Activated CD4-positive, alpha-beta memory T cell treated with anti-CD3 and anti-CD28 coated beads, Interleukin-2, amount 10 ng/mL, durations not matched to agents 7 days and 5 days (primary cell): ENCODE results near the gene MIOS. TPM values are rescaled to one million over a fixed set of nuclear protein-coding genes. Genes with fewer than 3 reads are reported as not detected.

Experiments
- CTCF ChIA-PET: fragments of 350-600 bp; sonication (Branson Sonifier 250); formaldehyde crosslinking; loops from one replicate; lab custom pipeline; 2021; ENCODE audit warnings: antibody characterized with exemption, inconsistent platforms; lab: Charles Lee
- POLR2A ChIA-PET: fragments of 350-600 bp; sonication (Branson Sonifier 250); formaldehyde crosslinking; loops from one replicate; lab custom pipeline; 2021; ENCODE audit warnings: antibody characterized with exemption; lab: Charles Lee
- DNase-seq: peaks from one replicate; pipeline ENCODE4 v3.0.0-alpha.2; 2020
- H3K27ac Mint-ChIP-seq: one replicate; pipeline ENCODE4 v1.8.0; 2021; ENCODE audit warnings: mild to moderate bottlenecking, mixed read lengths
- H3K27me3 Mint-ChIP-seq: one replicate; pipeline ENCODE4 v1.8.0; 2021; ENCODE audit warnings: mixed read lengths
- H3K36me3 Mint-ChIP-seq: one replicate; pipeline ENCODE4 v1.8.0; 2021; ENCODE audit warnings: low read depth, mixed read lengths
- H3K4me1 Mint-ChIP-seq: one replicate; pipeline ENCODE4 v1.8.0; 2021; ENCODE audit warnings: mixed read lengths
- H3K4me3 Mint-ChIP-seq: one replicate; pipeline ENCODE4 v1.8.0; 2021; ENCODE audit warnings: mild to moderate bottlenecking, mixed read lengths
- H3K9me3 Mint-ChIP-seq: one replicate; pipeline ENCODE4 v1.8.0; 2021; ENCODE audit warnings: mixed read lengths
- total RNA-seq, 2 experiments: library from RNA; stranded (reverse); gene quantifications; one replicate each; pipeline ENCODE4 v1.2.3, GENCODE V29; 2021

Gene MIOS
- total RNA-seq, 2 experiments from 2014 or later: 22.8 to 24.6 TPM

DNA sequence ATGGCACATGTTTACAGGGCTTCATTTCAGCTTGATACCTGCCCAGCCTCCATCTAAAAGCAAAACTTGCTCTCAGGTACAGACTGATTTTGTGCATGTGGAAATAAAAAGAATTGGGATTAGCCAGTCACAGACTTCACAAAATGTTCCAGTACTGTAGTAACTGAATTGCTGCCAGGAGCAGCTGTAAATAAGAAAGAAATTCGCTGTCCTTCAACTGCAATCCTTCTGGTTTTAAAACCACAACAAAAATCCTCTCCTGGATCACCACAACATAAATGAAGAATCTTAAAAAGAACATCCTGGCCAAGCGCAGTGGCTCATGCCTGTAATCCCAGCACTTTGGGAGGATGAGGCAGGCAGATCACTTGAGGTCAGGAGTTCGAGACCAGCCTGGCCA lies 3.9 kb upstream of the MIOS start:
- Mint-ChIP-seq H3K9me3 (peaks cover 12% of the 10 kb centered on the region), H3K27me3 (peaks cover 4% of the 10 kb centered on the region), H3K4me3 (no peak overlapping the region), H3K4me1 (peaks cover 5% of the 10 kb centered on the region), H3K36me3 (peaks cover 10% of the 10 kb centered on the region), H3K27ac (no peak overlapping the region)
- DNase-seq: no peak
- CTCF ChIA-PET: no interaction called here
- POLR2A ChIA-PET: no interaction called here

DNA sequence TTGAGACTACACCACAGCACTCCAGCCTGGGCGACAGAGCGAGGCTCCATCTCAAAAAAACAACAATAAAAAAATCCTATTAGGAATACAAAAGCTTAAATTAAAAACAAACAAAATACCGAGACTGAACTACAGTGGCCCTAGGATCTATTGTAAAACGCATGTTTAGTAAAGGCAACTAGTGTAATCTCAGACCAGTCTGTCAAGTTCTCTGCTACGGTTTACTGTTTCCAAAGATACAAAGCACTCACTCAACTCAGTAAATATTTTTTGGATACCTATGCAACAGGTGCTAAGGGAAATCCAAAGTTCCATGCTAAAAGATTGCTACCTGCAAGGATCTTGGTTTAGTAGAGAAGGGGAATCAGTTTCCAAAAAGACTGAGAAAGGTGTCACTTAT lies 3.4 kb upstream of the MIOS start:
- Mint-ChIP-seq H3K4me1 (peaks cover 10% of the 10 kb centered on the region), H3K27me3 (peaks cover 4% of the 10 kb centered on the region), H3K27ac (no peak overlapping the region), H3K36me3 (peaks cover 10% of the 10 kb centered on the region), H3K4me3 (no peak overlapping the region), H3K9me3 (peaks cover 10% of the 10 kb centered on the region)
- ChIA-PET CTCF (interaction anchor here (0.6 kb wide), 1 partner anchor 30 kb away, joined by 3 read pairs; no protein-coding TSS in a partner anchor), POLR2A (interaction anchor here (0.7 kb wide), 1 partner anchor 381 kb away, joined by 4 read pairs; the partner anchor contains the start of gene C1GALT1)
- no peak for DNase-seq

DNA sequence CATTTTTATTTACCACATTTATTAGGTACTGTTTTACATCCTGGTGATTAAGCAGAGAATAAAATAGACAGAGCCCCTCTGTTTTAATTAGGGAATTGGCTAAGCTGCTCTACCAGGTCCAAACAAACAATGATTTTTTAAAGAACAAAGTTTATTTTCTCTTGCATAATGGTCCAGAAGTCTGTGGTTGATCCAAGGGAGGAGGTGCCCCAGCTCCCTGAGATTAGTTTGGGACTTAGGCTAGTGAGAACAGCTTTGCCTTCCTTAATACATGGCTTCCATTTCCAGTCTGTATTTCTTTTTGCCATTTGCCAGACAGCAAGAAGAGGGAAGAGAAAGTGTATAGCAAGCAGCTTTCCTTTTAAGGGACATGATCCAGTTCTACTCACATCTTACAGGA lies 2.9 kb upstream of the MIOS start:
- POLR2A ChIA-PET: interaction anchor here (0.7 to 1.3 kb wide), 2 partner anchors 76 to 382 kb away, joined by 4 to 6 read pairs; partner anchors contain the start of genes C1GALT1 and UMAD1

DNA sequence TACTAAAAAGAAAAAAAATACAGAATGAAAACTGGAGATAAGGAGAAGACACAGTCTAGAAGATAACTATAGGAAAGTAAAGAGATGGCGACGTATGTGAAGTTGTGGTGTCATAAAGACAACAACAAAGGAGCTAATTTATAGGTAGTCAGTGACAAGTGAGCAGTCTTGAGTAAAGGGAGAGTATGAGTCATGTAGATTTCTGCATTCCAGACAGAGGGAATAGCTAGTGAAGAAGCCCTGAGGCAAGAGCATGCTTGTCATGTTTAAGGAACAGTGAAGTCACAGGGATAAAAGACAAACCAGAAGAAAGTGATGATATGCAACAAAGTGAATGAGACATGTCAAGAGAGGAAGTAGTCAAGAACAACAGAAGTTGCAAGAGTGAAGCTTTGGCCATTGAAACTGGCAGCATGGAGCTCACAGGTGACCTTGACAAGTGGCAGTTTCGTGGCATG lies 2.3 kb upstream of the MIOS start:
- H3K27ac Mint-ChIP-seq: no peak overlapping the region

More for the DNA sequence above, 2.9 kb upstream of the MIOS start:
- peaks cover 9% of the 10 kb centered on the region for H3K36me3 Mint-ChIP-seq
- H3K9me3 Mint-ChIP-seq: peaks cover 7% of the 10 kb centered on the region
- H3K4me3 Mint-ChIP-seq: no peak overlapping the region
- H3K4me1 Mint-ChIP-seq: peaks cover 15% of the 10 kb centered on the region
- no peak overlapping the region for H3K27ac Mint-ChIP-seq
- no peak for DNase-seq
- CTCF ChIA-PET: interaction anchor here (0.6 kb wide), 1 partner anchor 30 kb away, joined by 3 read pairs; no protein-coding TSS in a partner anchor
- peaks cover 4% of the 10 kb centered on the region for H3K27me3 Mint-ChIP-seq

DNA sequence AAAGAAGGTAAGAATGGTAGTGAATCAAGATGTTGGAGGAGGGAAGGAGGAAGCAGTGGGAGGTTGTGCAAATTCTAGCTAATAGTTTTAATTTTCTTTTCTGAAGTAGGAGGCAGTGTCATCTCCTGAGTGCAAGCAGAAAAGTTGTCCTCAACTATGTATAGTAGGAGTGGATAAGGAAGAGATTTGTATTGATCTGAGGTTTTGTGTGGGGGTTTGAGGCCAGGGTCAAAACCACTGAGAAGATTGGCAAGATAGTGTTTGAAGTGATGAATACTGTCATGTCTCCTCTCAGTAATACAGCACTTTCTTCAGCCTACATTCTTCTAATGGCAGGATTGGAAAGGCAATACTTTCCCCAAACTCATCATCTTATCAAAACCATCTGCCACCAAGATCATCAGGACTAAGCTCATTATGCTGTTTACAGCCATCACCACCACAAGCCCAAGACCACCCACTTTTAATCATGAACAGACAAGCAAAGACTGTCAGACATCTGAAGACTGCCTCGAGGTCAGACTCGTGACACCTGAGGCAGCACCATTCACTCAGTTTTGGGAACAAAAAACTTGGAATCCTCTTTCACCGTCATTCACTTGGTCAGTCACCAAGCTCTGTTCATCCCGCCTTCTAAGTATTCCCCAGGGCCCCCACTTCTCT lies 1.5 kb upstream of the MIOS start:
- peaks cover 29% of the 10 kb centered on the region for H3K4me1 Mint-ChIP-seq
- H3K36me3 Mint-ChIP-seq: peaks cover 13% of the 10 kb centered on the region
- no peak for DNase-seq
- no peaks in the 10 kb centered on the region for H3K9me3 Mint-ChIP-seq
- H3K4me3 Mint-ChIP-seq: no peak overlapping the region
- CTCF ChIA-PET: interaction anchor here (1.2 to 1.7 kb wide), 2 partner anchors 15 to 17 kb away, joined by 3 to 4 read pairs; no protein-coding TSS in a partner anchor
- peaks cover under 1% of the 10 kb centered on the region for H3K27me3 Mint-ChIP-seq
- H3K27ac Mint-ChIP-seq: no peak overlapping the region
- POLR2A ChIA-PET: interaction anchor here (1.0 to 4.6 kb wide), 4 partner anchors 75 to 407 kb away, joined by 3 to 36 read pairs (median 4); partner anchors contain the start of gene UMAD1

More for the DNA sequence above, 2.3 kb upstream of the MIOS start:
- H3K36me3 Mint-ChIP-seq: peaks cover 11% of the 10 kb centered on the region
- ChIA-PET POLR2A (interaction anchor here (1.0 to 1.3 kb wide), 3 partner anchors 76 to 406 kb away, joined by 3 to 6 read pairs (median 3); partner anchors contain the start of gene UMAD1), CTCF (interaction anchor here (1.2 to 1.7 kb wide), 2 partner anchors 15 to 16 kb away, joined by 3 to 4 read pairs; no protein-coding TSS in a partner anchor)
- DNase-seq: no peak
- H3K4me3 Mint-ChIP-seq: no peak overlapping the region
- peaks cover 4% of the 10 kb centered on the region for H3K27me3 Mint-ChIP-seq
- peaks cover 21% of the 10 kb centered on the region for H3K4me1 Mint-ChIP-seq
- peaks cover 3% of the 10 kb centered on the region for H3K9me3 Mint-ChIP-seq

DNA sequence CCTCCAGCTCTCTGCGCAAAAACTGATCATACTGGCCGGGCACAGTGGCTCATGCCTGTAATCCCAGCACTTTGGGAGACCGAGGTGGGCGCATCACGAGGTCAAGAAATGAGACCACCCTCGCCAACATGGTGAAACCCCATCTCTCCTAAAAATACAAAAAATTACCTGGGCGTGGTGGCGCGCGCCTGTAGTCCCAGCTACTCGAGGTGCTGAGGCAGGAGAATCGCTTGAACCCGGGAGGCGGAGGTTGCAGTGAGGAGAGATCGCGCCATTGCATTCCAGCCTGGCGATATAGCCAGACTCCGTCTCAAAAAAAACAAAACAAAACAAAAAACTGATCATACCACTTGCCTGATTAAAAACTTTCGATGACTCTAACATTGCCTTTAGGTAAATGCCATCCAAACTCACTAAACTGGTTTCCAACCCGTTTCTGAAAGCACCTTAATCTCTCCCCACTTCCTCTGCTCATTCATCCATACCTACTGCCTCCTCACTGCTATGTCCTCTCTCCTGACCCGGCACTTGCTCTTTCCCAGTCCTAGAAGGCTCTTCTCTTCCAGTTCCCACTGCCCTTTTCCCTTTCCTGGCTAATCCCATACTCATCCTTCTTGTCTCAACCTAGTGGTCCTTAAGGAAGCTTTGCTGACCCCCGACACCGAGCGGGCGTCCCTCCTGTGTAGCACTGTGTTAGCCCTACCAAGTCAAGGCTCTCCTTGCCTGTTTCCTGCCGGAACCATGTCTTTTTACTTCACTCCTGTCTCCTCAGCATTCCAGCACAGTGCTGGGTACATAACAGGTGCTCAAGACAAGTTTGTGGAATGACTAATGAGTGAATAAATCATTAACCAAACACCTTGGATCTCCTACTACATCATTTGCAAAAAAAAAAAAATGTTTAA lies 686 bp upstream of the MIOS start:
- Mint-ChIP-seq H3K36me3 (peaks cover 15% of the 10 kb centered on the region), H3K27ac (no peak overlapping the region), H3K4me3 (no peak overlapping the region), H3K9me3 (no peaks in the 10 kb centered on the region), H3K4me1 (peaks cover 34% of the 10 kb centered on the region), H3K27me3 (no peaks in the 10 kb centered on the region)
- POLR2A ChIA-PET: interaction anchor here (4.6 kb wide), 1 partner anchor 74 kb away, joined by 36 read pairs; the partner anchor contains the start of gene UMAD1
- no peak for DNase-seq
- CTCF ChIA-PET: interaction anchor here (1.2 to 1.7 kb wide), 2 partner anchors 14 to 18 kb away, joined by 3 to 4 read pairs; no protein-coding TSS in a partner anchor

DNA sequence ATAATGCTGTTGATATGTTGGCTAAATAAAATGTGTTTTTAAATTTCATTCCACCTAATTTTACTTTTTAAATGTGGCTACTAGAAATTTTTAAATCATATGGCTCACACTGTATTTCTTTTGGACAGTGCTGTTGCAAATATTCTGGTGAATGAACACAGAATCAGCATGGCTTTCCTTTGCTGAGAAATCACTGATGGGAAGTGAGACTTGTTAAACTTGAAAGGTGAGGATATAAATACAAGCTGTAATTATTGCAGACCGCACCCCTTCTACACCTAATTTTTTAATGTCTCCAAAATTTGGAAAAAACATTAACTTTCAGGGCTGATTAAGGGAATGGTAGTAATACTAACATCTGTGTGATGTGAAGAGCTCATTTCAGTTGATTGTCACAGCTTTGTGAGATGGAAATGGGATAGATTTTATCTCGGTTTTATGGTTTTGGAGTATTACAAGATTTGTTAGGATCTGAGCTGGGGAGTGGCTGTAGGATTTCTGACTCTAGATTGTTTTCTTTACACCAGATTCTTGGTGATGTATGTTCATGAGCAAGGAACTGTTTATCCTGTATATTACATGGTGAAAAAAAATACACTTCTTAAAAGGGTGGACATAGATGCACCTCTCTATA lies 1.3 kb downstream of the MIOS start:
- DNase-seq: no peak
- CTCF ChIA-PET: interaction anchor here (0.6 kb wide), 1 partner anchor 700 kb away, joined by 4 read pairs; no protein-coding TSS in a partner anchor
- H3K4me1 Mint-ChIP-seq: peaks cover 40% of the 10 kb centered on the region
- no peaks in the 10 kb centered on the region for H3K9me3 Mint-ChIP-seq
- peak overlapping the region; percentile 67 for H3K4me3 Mint-ChIP-seq
- peak overlapping the region; percentile 36 for H3K27ac Mint-ChIP-seq
- H3K27me3 Mint-ChIP-seq: no peaks in the 10 kb centered on the region
- peaks cover 20% of the 10 kb centered on the region for H3K36me3 Mint-ChIP-seq
- POLR2A ChIA-PET: interaction anchor here (1.5 to 4.6 kb wide), 4 partner anchors 72 to 386 kb away, joined by 3 to 36 read pairs (median 8); partner anchors contain the start of genes C1GALT1 and UMAD1

DNA sequence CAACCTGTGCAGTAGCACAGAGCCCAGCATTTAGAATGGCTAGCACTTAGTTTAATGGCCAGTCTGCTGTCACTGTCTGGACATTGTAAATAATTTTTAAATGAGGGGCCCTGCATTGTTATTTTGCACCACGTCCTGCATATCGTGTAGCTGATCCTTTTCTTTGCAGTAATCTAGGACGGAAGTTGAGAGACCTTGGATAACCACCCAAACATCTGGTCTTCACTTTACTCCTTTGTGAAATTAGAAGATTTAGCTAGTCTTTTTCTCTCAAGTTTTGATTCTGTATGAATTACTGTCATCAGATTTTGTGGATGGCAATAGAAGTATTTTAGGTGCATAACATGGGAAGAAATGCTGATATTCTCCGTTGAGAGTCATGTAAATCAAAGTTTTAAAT lies 1.9 kb downstream of the MIOS start:
- peak overlapping the region; percentile 67 for H3K4me3 Mint-ChIP-seq

DNA sequence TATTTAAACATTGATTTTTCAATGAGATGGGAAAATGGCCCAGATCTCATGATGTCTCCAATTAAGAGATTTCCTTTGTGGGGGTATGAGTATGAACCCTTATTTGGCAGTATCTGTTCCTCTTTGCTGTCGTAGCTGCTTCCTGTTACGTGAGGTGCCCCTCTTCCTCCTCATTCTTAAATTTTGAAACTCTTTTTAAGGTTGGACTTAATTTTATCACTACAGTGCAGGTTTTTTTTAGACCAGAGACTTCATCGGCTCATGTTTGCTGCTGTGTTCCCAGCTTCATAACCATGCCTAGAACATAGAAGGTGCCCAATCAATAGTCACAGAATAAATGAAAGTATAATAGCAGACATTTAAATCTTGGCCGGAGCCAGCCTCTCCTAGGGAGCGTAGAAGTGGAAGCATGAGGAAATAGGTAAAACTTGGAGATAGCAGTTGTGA lies 2.4 kb downstream of the MIOS start:
- POLR2A ChIA-PET: interaction anchor here (1.0 to 4.6 kb wide), 4 partner anchors 14 to 387 kb away, joined by 3 to 36 read pairs (median 8); partner anchors contain the start of genes C1GALT1 and UMAD1
- DNase-seq: no peak
- CTCF ChIA-PET: no interaction called here
- H3K27me3 Mint-ChIP-seq: no peaks in the 10 kb centered on the region
- no peaks in the 10 kb centered on the region for H3K9me3 Mint-ChIP-seq
- H3K4me3 Mint-ChIP-seq: peak overlapping the region; percentile 67
- peaks cover 26% of the 10 kb centered on the region for H3K36me3 Mint-ChIP-seq
- H3K4me1 Mint-ChIP-seq: peaks cover 40% of the 10 kb centered on the region
- peak overlapping the region; percentile 63 for H3K27ac Mint-ChIP-seq

More for the DNA sequence above, 1.9 kb downstream of the MIOS start:
- DNase-seq: no peak
- Mint-ChIP-seq H3K9me3 (no peaks in the 10 kb centered on the region), H3K27ac (peak overlapping the region; percentile 63), H3K4me1 (peaks cover 40% of the 10 kb centered on the region), H3K36me3 (peaks cover 23% of the 10 kb centered on the region), H3K27me3 (no peaks in the 10 kb centered on the region)
- POLR2A ChIA-PET: interaction anchor here (1.0 to 4.6 kb wide), 4 partner anchors 14 to 387 kb away, joined by 3 to 36 read pairs (median 8); partner anchors contain the start of genes C1GALT1 and UMAD1
- CTCF ChIA-PET: interaction anchor here (0.6 kb wide), 1 partner anchor 700 kb away, joined by 4 read pairs; no protein-coding TSS in a partner anchor

DNA sequence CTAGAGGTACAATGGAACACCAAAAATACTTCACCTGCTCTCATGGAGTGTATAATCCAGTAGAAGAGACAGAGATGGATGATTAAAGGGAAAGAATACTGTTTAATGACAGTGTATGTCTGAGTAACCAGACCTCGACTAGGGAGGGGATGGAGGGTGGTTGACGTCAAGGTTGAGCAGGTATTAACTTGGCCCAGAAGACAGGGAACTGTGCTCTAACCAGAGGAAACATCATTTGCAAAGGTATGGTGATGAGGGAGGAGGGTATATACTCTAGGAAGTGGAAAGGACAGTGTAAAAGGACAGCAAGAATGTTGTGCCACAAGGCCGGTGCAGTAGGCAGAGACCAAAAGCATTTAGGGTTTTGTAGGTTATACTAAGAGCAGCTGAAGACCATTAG lies 2.9 kb downstream of the MIOS start:
- CTCF ChIA-PET: no interaction called here
- Mint-ChIP-seq H3K4me1 (peaks cover 40% of the 10 kb centered on the region), H3K4me3 (peak overlapping the region; percentile 67), H3K36me3 (peaks cover 29% of the 10 kb centered on the region), H3K9me3 (no peaks in the 10 kb centered on the region), H3K27ac (peak overlapping the region; percentile 63), H3K27me3 (no peaks in the 10 kb centered on the region)
- POLR2A ChIA-PET: interaction anchor here (1.0 to 4.6 kb wide), 2 partner anchors 13 to 71 kb away, joined by 3 to 36 read pairs; partner anchors contain the start of gene UMAD1
- DNase-seq: no peak

DNA sequence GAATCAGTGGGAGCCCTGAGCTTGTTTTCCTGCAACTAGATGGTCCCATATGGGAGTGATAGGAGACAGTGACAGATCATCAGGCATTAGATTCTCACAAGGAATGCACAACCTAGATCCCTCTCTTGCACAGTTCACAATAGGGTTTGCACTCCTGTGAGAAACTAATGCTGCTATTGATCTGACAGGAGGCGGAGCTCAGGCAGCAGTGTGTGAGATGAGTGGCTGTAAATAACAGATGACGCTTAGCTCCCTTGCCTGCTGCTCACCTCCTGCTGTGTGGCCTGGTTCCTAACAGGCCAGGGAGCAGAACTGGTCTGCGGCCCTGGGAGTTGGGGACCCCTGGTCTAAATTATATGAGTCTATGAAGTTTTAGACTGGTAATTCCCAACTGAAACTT lies 3.9 kb downstream of the MIOS start:
- H3K36me3 Mint-ChIP-seq: peaks cover 29% of the 10 kb centered on the region
- ChIA-PET CTCF (no interaction called here), POLR2A (interaction anchor here (2.3 kb wide), 1 partner anchor 70 kb away, joined by 5 read pairs; the partner anchor contains the start of gene UMAD1)
- no peaks in the 10 kb centered on the region for H3K9me3 Mint-ChIP-seq
- no peak overlapping the region for H3K4me3 Mint-ChIP-seq
- H3K27me3 Mint-ChIP-seq: no peaks in the 10 kb centered on the region
- DNase-seq: no peak
- no peak overlapping the region for H3K27ac Mint-ChIP-seq
- H3K4me1 Mint-ChIP-seq: peaks cover 40% of the 10 kb centered on the region
